ENCODE data around the gene MCL1.
"Not testable (repeated sequence)": the region's sequence is repeated elsewhere in the genome, so short reads cannot be mapped to it uniquely, and the experiment has no call there.

Gene MCL1

DNA sequence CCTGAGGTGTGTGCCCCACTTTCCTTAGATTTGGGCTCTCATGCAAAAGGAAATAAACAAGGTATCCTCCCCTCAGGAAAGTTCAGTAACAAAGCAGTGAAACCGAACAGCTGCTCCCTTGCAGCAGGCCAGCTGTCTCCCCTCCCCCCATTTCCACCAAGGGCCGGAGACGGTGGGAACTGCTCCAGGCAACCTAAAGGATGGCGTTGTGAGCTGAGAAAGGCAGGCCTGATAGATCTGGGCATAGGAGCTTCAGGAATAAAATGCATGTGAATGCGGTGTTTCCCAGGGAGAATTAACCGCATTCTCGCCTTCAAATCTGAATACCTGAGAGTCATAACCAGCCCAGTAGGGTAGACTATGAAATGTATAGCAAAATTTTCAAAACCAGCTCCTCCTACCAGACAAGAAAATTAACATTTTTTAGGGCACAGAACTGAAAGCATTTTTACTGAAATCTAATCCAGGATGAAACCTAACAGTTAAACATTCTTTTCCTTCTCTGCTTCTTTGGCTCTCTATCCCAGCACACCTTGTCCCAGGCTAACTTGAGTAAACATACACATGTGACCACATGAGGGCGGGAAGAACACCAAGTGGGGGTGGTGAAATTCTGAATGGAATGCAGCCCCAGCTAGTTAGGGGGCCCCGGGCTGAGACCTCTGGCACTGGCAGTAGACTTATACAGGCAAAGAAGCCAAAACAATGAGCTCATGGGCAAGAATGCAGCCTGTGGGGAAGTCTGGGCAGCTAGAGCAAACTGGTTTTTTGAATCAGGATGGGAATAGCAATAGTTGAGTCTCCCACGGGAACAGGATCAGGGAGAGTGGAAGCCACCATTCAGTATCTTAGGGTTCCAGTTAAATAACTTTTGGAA lies 11.5 kb downstream of the MCL1 start:
- Histone ChIP-seq H3K36me3 (ENCODE audit: insufficient read depth) (peaks cover 6% of the 10 kb centered on the region; the same call in 1 of the 2 replicates), H3K4me1 (ENCODE audit: low read depth, poor library complexity, severe bottlenecking) (peaks cover 100% of the 10 kb centered on the region), H3K27ac (peak overlapping the region; percentile 77), H3K27me3 (ENCODE audit: insufficient read depth, low read depth) (no peaks in the 10 kb centered on the region), H3K79me2 (ENCODE audit: insufficient read depth, low read depth) (peaks cover 71% of the 10 kb centered on the region), H3K4me2 (peak overlapping the region; percentile 100), H3K9ac (peak overlapping the region; percentile 31; the same call in 1 of the 2 replicates), H2AFZ (ENCODE audit: low read depth) (peak overlapping the region; percentile 3; the same call in 1 of the 2 replicates), H3K4me3 (IDR thresholded peaks at IDR 0.05; ENCODE audit: insufficient read depth, low read depth, low read length) (peak overlapping the region; percentile 89), H4K20me1 (ENCODE audit: insufficient read depth) (no peaks in the 10 kb centered on the region)
- TF ChIP-seq, protein P1, sequence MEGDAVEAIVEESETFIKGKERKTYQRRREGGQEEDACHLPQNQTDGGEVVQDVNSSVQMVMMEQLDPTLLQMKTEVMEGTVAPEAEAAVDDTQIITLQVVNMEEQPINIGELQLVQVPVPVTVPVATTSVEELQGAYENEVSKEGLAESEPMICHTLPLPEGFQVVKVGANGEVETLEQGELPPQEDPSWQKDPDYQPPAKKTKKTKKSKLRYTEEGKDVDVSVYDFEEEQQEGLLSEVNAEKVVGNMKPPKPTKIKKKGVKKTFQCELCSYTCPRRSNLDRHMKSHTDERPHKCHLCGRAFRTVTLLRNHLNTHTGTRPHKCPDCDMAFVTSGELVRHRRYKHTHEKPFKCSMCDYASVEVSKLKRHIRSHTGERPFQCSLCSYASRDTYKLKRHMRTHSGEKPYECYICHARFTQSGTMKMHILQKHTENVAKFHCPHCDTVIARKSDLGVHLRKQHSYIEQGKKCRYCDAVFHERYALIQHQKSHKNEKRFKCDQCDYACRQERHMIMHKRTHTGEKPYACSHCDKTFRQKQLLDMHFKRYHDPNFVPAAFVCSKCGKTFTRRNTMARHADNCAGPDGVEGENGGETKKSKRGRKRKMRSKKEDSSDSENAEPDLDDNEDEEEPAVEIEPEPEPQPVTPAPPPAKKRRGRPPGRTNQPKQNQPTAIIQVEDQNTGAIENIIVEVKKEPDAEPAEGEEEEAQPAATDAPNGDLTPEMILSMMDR (conservative IDR thresholded peaks at IDR 0.05; ENCODE audit: low read depth, low read length): peak; percentile 49; the same call in 1 of the 2 replicates

DNA sequence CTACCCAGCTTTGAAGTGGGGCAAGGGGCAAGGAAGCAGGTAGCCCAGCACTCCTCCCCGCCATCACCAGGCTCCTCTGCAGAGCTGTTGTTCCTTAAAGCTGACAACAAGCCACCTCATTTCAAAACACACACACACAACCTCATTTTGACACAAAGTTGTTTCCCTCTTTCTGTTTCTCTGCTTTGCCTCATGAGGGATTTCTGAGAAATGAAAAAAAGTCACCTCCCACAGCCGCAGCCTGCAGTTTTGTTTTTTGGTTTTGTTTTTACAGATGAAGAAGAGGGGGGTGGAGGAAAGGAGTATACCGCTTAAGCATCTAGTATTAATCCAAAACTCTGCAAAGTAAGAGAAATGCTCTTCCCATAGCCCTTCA lies 12.1 kb downstream of the MCL1 start:
- Histone ChIP-seq H3K4me1 (ENCODE audit: low read depth, poor library complexity, severe bottlenecking) (peaks cover 98% of the 10 kb centered on the region), H2AFZ (ENCODE audit: low read depth) (peak overlapping the region; percentile 3; the same call in 1 of the 2 replicates), H3K4me2 (peak overlapping the region; percentile 100), H3K36me3 (ENCODE audit: insufficient read depth) (no peaks in the 10 kb centered on the region; the same call in 1 of the 2 replicates), H3K79me2 (ENCODE audit: insufficient read depth, low read depth) (peaks cover 65% of the 10 kb centered on the region), H3K27me3 (ENCODE audit: insufficient read depth, low read depth) (no peaks in the 10 kb centered on the region), H3K9ac (peak overlapping the region; percentile 31; the same call in 1 of the 2 replicates), H3K4me3 (IDR thresholded peaks at IDR 0.05; ENCODE audit: insufficient read depth, low read depth, low read length) (peak overlapping the region; percentile 89), H4K20me1 (ENCODE audit: insufficient read depth) (no peaks in the 10 kb centered on the region), H3K27ac (peak overlapping the region; percentile 77)
- TF ChIP-seq, protein P1 (conservative IDR thresholded peaks at IDR 0.05; ENCODE audit: low read depth, low read length): no peak

DNA sequence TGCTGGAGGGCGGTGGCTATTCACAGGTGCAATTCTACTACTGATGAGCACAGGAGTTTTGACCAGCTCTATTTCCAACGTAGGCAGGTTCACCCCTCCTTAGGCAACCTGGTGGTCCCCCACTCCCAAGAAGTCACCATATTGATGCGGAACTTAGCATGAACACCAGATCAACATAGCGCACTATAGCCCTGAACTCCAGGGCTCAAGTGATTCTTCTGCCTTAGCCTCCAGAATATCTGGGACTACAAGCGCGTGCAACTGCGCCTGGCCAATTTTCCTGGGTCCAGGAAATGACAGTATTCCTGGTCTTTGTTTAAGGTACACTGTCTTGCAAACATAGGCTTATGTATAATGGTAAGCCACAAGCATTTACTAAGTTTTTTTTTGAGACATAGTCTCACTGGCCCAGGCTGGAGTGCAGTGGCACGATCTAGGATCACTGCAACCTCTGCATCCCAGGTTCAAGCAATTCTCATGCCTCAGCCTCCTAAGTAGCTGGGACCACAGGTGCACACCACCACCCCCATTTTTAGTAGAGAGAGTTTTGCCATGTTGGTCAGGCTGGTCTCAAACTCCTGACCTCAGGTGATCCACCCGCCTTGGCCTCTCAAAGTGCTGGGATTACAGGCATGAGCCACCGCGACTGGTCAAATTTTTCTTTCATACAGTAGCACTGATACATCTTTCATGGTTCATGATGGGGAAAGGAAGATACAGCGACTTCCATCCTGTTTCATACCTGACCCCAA lies 12.6 kb downstream of the MCL1 start:
- Histone ChIP-seq H3K4me1 (ENCODE audit: low read depth, poor library complexity, severe bottlenecking) (peaks cover 94% of the 10 kb centered on the region), H3K4me3 (IDR thresholded peaks at IDR 0.05; ENCODE audit: insufficient read depth, low read depth, low read length) (peak overlapping the region; percentile 89), H4K20me1 (ENCODE audit: insufficient read depth) (no peaks in the 10 kb centered on the region), H3K9ac (peak overlapping the region; percentile 31; the same call in 1 of the 2 replicates), H3K4me2 (peak overlapping the region; percentile 100), H3K27ac (peak overlapping the region; percentile 77), H3K79me2 (ENCODE audit: insufficient read depth, low read depth) (peaks cover 60% of the 10 kb centered on the region), H2AFZ (ENCODE audit: low read depth) (peak overlapping the region; percentile 3; the same call in 1 of the 2 replicates), H3K36me3 (ENCODE audit: insufficient read depth) (no peaks in the 10 kb centered on the region), H3K27me3 (ENCODE audit: insufficient read depth, low read depth) (no peaks in the 10 kb centered on the region)
- TF ChIP-seq, protein P1 (conservative IDR thresholded peaks at IDR 0.05; ENCODE audit: low read depth, low read length): no peak

DNA sequence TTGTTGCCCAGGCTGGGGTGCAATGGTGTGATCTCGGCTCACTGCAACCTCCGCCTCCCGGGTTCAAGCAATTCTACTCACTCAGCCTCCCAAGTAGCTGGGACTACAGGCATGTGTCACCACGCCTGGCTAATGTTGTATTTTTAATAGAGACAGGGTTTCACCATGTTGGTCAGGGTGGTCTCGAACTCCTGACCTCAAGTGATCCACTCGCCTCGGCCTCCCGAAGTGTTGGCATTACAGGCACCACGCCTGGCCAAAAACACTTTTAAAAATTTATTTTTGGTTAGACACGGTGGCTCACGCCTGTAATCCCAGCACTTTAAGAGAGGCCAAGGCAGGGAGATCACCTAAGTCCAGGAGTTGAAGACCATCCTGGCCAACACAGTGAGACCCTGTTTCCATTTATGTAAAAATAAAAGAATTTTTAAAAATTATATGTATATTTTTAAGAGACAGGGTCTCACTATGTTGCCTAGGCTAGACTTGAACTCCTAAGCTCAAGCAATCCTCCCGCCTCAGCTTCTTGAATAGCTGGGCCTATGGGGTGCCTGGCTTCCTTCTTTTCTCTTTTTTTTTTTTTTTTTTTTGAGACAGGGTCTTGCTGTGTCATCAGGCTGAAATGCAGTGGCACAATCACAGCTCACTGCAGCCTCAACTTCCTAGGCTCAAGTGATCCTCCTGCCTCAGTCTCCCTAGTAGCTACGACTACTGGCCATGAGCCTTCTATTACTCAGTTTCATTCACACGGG lies 14.0 kb downstream of the MCL1 start:
- peaks cover 86% of the 10 kb centered on the region for H3K4me1 ChIP-seq (ENCODE audit: low read depth, poor library complexity, severe bottlenecking)
- H3K27ac ChIP-seq: peak overlapping the region; percentile 77
- H3K9ac ChIP-seq: peak overlapping the region; percentile 18; the same call in 1 of the 2 replicates
- H3K36me3 ChIP-seq (ENCODE audit: insufficient read depth); H4K20me1 ChIP-seq (ENCODE audit: insufficient read depth); H3K4me3 ChIP-seq (IDR thresholded peaks at IDR 0.05; ENCODE audit: insufficient read depth, low read depth, low read length); H3K27me3 ChIP-seq (ENCODE audit: insufficient read depth, low read depth); H2AFZ ChIP-seq (ENCODE audit: low read depth): not testable (repeated sequence)
- H3K4me2 ChIP-seq: peak overlapping the region; percentile 100
- H3K79me2 ChIP-seq (ENCODE audit: insufficient read depth, low read depth): peaks cover 53% of the 10 kb centered on the region

Measured in KMS-11 (cell line).